NCI-H69 (cell line): ENCODE results near the gene SLC7A1.

Experiments
- DNase-seq: peaks from one replicate; lab custom pipeline; 2025; lab: John Stamatoyannopoulos, UW

The SLC7A1 gene

DNA sequence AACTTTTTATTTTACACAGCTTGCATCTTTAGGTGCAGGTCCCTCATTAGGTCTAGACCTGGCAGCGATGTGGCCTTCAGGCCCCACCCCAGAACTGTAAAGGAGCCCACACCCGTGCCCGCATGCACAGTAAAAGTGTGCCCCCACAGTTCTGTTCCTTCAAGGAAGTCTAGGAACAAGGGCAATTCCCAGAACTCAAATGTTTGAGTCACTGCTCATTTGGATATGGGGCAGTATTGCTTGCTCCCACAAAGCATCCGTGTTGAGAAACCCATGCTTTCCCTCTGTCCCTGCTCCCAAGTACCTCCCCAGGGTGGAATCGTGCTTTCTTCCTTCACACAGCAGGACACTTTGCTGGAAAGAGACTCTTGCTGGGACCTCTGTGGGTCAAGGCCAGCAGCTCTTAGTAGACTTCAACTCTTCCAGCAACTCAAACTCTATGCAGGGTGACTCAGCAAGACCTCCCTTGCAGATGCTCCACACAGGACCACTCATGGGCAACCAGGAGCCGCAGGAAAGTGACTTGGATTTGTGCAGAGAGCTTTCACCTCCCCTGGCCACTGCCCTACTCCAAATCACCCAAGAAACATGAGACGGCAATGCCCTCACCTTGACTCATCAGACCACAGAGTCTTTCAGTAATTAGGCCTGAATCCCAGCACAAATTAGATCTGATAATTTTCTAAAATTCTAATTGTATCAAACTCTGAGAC is 12.3 kb downstream of the SLC7A1 start:
- no peak for DNase-seq

DNA sequence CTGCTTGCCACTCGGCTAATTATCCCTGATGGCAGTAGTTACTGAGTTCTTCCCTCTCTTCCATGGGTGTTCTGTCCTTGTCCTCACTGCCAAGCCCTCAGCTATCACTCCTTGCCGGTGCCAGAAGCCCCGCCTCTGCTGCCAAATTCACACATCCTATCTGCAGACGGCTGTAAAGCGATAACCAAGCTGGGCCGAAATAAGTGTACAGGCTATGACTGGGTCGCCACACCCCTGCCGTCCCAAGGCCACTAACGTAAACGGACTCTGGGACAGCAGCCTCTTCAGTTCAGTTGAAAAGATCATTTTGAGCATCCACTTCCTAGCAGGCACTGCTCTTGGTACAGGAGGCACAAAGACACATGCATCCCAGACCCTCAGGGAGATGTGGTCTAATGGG is 13.3 kb downstream of the SLC7A1 start:
- DNase-seq = no peak

DNA sequence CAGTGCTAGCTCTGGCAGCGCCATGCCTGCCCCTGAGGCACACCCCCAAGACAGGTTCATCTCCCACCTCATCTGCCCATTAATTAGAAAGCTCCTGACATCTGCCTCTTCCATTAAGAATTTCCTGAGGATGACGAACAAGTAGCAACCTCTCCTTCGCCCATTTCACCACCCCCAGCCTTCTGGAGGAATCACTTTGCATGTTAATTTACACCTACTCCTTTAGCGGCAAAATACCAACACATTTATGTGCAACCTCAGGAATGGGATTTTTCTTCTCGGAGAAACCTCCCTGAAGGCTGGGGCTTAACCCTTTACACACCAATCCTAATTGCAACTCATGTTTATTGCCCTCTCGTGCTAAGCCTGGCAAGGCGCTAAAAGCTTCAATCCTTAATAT is 13.8 kb downstream of the SLC7A1 start:
- DNase-seq = no peak

DNA sequence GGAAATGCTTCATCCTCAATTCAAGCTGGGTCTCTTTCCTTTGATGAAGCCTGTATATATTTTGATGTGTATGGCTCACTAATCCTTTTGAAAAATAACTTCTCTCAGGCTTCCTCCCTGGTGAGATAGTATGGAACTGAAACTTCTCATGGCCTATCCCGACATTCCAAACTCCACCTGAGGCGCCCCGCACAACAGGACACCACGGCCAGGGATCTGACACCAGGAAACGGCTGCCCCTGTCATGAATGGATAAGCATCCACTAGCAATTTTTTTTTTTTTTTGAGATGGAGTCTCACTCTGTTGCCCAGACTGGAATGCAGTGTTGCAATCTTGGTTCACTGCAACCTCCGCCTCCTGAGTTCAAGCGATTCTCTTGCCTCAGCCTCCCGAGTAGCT is 16.4 kb downstream of the SLC7A1 start:
- DNase-seq = no peak

DNA sequence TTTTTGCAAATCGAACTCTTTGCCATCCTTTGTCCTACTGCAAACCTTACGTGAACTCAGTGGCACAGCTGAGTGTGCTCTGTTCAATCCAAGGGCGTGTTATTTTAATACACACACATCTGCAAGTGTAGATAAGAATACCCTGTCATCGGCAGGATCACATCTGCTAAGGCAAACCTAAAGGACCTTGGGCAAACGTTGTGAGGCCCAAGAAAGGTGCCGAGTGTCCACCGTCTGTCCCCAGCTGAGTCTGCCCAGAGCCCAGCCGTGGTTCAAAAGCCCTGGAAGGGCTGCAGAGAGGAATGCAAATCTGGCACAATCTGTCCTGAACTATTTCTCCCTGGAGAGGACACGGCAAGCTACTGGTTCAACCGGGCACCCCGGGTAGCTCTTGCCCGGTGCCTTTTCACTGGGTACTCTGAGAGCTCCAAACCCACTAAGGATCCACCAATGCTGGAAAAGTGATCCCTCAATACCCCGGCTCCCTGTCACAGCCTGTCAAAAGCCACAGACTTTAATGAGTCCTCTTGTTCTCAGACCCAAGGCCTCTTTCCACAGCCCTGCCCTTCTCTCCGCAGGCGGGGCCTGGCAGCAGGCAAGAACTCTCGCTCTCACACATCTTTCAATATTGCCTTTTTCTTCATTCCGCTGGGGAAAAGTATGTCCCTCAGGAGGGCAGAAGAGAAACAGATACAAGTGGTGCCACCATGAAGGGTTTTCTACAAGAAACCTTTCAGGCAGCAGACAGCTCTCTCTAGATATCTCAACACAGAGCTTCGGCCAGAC is 17.0 kb downstream of the SLC7A1 start:
- DNase-seq = no peak

DNA sequence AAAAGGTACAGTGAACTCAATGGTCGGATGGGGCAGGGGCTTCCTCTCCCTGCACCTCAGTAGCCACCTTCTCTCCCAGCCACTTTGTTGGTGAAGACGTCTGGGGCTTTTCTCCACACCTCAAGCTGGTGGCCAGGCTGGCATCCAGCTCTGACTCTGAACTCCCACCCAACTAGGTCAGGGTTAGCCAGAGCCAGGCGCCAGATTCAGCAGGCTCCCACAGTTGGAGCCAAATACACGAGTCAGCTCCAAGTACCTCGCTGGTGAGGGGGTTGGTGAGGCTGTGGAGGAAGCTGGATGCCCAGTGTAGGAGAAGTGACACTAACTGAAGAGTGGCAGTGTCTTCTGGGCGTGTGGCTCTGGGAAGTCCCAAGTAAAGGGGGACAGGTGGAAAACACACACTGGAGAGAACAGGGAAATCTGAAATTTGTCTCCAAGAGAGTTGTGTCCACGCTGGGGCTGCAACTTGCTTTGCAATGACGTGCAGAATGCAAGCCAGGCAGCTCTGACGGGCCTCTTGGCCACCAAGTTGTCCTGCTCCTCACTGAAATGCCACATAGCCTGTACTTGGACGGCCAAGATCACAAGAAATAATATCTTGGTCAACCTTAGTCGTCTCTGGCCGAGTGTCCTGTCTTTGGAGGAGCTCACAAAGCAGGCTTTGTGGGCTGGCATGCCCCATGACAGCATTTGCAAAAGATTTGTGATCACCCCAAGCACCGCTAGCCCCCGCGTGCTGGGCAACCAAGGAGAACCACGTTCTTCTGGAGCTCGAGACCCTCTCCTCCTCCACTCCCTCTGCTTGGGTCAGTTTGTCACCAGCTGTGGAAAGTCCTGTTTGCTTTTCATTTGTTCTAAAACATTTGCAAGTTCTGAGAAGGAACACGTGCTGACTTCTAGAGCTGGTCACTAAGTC is 18.1 kb downstream of the SLC7A1 start:
- DNase-seq = no peak

DNA sequence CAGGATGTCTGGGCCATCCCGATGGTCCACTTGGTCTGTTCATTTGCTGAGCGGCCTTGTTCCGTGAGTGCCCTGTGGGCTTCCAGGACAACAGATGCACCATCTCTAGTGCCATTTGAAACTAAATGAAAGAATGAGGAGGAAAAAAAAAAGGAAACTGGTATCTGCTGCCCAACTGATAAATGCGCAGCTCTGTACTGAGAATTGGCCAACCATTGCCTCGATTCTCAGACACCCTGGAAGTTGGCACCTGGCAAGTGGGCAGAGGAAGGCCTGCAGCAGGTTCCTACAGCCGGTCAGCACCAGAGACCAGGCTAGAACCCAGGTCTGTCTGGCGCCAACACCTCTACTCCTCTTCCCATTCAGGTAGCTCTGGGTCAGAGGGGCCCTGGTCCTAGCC is 18.9 kb downstream of the SLC7A1 start:
- DNase-seq = no peak

DNA sequence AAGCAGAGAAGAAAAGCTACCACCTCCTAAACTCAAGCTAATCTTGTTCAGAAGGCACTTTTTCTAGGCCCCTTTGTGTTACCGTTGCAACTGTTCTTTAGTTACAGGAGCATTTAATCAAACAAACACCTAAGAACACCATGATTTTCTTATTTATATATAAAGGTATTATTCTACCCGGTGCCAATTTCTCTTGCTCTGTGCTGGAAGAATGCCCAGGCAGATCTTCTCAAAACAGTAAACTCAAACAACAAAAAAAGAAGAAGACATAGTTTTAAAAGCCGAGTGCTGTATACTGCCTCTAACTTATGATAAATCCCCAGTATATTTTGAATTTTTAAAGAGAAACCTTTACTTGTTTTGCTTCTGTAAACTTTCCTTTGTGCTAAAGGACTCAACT is 20.4 kb downstream of the SLC7A1 start:
- no peak for DNase-seq

DNA sequence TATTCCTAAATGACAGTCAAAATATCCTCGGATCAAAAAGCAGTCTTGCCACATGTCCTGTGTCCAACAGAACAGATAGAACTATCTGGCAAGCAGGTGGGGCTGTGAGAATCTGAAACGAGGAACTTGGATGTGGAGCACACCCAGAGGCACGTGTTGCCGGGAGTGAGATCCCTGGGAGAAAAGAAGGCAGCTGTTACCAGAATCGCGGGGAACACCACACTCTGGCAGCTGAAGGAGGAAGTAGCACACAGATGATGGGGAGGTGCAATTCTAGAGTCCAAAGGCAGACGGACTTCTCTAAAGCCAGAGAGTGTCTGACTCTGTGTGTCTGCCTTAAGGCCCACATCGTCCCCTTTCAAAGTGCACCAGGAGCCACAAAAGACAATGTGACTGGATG is 22.3 kb downstream of the SLC7A1 start:
- DNase-seq = peak; percentile 63

DNA sequence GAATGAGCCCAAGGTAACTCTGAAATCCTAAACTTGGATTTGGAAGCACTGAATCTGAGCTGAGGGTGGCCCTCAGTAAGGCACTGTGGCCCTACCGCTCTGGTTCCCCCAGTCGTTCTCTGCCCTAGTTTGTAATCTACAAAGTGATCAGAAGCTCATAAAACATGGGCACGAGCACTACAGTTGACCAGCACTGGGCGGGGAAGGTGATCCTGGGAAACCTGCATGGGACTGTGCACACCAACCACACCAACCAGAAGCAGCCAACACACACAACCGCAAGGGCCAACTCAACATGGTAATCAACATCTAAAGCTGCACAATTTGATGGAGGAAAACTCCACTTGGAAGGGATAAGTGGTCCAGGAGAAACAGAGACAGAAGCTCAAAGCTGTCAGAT is 22.9 kb downstream of the SLC7A1 start:
- DNase-seq = no peak

DNA sequence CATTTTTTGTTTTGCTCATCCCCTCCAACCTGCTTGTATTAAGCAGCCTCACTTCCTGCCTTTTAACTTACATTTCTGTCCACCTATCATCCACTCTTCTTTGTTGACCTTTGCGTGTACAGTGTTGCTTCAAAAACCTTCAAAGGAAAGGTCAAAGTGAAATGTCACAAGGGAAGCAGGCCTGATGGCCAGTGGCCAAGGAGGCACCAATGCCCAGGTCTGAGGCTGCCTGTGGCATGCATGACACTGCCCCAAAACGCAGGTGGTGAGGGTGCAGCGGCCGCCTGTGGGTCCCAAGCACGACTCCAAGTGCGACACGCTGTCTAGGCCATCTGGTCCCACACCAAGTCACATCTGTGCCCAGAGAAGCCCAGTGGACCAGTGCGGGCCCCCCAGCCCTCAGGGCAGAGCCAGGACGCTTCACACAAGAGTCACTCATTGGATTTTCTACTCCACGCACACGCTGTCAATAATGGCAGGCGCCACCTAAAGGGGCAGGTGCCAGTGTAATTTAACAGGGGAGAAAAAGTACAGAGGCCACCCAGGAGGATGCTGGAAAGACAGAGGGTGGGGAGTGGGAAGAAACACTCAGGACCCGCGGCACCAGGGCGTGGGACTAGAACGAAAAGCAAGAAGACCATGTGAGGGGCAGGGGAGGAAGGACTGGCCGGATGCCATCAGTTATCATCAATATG is 23.5 kb downstream of the SLC7A1 start:
- DNase-seq = peak; percentile 6

DNA sequence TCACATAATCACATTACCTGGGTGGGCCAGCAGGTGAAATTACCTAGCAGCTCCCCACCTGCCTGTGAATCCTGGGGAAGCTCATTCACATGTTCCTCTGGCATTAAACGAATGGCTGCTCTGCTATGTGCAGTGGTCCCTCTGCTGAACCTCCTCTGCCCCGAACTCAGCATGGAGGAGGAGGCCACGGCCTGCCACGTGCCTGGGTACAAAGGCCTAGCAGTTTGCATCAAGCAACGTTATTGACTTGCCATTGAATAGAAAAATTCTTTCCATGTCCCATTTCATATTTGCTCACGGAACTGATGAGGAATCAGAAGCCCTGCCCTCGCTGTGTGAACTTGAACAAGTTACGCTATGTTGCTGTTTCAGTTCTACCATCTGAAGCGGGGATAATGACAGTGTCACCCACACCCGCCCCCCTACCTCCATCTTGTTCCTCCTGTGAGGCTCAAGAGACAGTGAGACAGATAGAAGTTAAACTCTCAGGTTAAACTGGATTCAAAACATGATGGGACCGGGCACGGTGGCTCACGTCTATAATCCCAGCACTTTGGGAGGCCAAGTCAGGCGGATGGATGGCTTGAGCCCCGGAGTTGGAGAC is 25.3 kb downstream of the SLC7A1 start:
- DNase-seq = no peak

DNA sequence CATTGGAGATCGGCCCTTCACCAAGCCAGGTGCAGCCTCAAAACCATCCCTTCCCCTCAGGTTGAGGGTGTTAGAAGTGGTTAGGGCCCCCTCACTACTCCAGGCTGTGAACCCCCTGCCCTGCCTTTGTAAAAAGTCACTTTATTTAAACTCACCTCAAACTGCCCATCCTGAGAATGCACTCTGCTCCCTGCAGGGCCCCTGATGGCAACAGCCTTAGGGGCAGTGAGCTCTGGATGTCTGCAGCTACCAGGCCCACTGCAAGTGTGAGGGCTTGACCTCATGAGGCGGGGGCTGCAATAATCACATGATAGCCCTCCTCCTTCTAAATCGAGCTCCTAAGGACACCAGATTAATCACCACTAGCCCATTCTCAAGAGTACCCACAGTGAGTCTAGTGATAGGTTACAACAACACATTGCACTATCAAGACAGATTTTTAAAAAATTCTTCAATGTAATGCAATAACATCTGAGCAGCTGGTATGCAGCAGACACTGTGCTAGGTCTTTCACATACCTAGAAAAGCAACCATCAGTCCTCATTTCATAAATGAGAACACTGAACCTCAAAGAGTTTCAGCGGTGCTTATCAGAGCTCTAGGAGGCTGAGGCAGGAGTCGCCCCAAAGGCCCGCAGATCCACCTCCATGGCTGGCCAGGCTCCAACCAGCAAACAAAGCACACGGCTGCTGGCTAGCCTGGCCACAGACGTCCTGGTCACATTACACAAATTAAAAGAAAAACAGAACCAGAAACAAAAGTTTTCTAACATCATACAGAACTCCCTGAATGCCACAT is 26.0 kb downstream of the SLC7A1 start:
- DNase-seq = peak; percentile 34

DNA sequence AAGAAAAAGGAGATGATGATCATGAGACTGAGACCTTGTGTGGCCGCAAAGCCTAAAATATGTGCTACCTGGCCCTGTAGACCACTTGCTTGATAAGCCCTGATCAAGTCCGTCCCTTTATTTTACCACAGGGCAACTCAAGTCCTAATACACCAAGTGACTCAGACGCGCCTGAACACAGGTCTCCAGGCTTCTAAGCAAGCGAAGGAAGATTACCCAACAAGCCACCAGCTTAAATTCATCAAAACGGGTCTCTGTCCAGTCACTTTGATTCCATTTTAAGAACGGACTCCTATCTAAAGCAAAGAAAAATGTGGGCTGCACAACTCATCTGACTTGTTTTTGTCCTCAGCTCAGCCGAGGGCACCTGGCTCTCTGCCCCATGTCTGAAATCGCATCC is 26.8 kb downstream of the SLC7A1 start:
- DNase-seq = no peak

DNA sequence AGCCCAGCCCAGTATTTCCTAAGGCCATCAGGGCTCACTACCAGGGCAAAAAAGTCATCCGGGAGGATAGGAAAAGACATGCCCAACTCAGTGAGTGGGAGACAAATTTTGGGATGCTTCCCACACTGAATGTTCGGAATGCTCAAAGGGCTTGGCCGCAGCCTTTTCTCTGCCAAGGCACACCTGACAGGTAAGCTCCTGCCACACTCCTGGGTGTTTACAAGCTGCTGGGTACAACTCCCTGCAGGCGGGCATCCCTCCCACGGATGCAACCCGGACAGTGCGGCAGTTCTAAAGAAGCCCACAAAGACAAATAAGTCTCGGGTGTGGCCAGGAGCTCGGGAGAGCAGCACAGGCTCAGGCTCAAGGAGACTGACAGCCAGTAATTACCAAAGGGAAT is 28.1 kb downstream of the SLC7A1 start:
- peak; percentile 36 for DNase-seq

DNA sequence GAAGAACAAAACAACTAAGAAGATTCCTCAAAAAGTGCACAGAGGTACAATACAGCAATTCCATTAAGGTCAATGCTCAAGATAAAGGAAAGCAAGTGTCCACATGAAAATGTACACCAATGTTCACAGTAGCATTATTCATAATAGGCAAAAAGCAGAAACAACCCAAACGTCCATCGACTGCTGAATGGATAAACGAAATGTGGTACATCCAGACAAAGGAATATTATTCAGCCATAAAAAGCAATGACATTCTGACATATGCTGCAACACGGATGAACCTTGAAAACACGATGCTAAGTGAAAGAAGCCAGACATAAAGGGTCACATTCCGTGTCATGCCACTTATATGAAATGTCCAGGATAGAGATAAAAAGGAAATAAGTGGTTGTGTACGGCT is 29.3 kb downstream of the SLC7A1 start:
- no peak for DNase-seq

DNA sequence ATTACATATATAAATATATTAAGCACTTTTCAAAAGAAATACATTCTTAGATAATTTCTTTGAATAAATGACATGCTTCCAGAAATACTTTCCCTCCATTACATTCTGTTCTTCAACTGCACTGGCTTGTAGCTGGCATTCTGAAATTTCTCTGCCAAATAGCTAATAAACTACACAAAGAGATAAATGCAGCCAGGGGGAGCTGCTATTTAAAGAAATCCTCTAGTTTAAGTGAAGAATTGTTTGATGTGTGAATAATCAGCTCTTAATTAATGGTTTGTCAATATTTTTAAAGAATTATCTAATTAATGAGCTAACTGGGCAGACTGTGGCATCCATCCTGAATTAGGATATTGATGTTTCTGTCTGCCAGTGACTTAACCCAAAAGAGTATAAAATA is 30.7 kb downstream of the SLC7A1 start:
- DNase-seq = no peak

DNA sequence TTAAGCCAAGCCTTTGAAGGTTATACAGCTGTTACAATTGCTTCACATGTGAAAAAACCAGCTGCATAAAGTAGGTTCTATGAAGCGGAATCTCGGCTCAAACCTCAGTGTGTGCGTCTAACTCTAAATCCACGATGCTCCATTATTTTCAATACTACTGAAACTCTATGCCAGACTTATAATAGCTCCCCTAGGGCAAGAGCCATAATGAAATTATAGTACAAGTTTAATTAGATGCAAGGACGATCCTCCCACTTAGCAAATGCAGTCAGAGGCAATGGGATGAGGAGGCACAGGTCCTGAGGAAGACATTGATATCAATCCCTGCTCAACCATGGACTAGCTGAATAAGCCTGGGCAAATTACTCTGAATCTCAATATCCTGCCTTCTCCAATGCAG is 31.1 kb downstream of the SLC7A1 start:
- DNase-seq = peak; percentile 69

DNA sequence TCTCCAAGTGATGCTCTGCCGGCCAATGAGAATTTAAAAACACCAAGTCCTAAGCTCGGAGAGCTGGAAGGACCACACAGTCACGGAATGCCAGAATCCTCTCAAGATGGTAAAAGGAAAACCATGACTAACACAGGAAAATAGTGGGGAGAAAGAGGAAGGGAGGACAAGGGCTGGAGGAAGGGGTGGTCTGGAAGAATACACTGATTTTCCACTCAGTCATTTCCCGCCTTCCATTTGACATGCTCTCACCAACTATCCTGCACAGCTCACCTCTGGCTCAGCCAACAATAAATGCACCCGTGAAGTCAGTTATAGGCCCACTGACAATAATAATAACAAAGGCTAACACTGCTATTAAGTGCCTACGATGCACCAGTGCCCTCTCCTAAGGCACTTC is 31.5 kb downstream of the SLC7A1 start:
- no peak for DNase-seq

DNA sequence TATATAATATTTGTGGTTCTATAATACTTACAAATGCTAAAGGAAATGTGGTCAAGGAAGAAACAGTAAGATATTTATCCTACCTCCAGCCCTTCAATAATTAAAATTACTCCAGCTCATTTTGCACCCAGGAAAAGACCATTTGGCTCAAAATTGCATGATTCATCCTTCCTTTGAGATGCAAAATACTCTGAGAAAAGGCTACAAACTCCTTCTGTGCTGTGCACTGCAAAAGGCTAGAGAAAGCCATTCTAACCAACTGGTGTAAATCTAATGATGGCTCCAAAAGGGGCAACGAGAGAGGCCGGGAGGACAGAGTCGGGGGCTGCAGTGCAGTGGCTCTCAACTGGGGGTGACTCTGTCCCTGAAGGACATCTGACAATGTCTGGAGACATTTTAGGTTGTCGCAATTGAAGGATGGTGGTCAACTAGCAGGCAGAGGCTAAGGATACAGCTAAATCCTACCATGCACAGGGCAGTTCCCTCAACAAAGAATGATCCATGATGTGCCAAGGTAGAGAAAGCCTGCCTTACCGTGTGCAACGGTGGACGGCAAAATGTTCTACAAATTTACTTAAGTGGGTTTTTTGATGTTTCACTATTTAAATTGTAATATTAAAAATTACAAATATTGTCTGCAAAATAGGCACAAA is 32.6 kb downstream of the SLC7A1 start:
- no peak for DNase-seq
